Esophagus squamous epithelium (tissue), 4 donors: ENCODE data around the gene BIN1.

Experiments
- POLR2A ChIP-seq, 4 donors: fragments of 450-650 bp; IDR thresholded peaks; one replicate each; pipeline ENCODE4 v1.6.1; 2017; ENCODE audit warnings: antibody characterized with exemption in 4 of 4, mild to moderate bottlenecking in 4 of 4, moderate library complexity in 3 of 4
- TF ChIP-seq, protein P1 (sequence below), 6 experiments: fragments of 450-650 bp in 4 of 6; fragments of 200-600 bp in 2 of 6; sonication (generic) in 2 of 6; IDR thresholded peaks; one replicate each; pipeline ENCODE4 v1.5.1; 2016 to 2019; ENCODE audit warnings: antibody characterized with exemption in 6 of 6, mild to moderate bottlenecking in 4 of 6, moderate library complexity in 4 of 6

DNA sequence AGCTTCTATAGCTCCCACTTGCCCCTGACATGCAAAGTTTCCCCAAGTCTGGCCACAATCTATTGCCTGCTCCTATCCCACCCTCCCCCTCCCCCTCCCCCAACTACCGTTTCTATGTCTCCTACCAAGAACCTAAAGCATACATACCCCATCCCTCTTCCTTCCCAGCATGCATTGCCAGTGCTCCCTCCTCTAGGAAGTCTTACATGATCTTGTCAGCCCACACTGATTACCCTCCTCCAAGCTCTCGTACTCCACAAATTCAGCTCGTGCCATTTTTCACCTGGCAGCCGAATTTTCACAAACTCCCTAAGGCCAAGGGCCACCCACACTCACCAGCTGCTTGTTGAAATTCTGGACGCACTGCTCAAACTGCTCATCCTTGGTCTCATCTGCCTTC, 30.7 kb downstream of the BIN1 start:
- TF ChIP-seq, protein P1, sequence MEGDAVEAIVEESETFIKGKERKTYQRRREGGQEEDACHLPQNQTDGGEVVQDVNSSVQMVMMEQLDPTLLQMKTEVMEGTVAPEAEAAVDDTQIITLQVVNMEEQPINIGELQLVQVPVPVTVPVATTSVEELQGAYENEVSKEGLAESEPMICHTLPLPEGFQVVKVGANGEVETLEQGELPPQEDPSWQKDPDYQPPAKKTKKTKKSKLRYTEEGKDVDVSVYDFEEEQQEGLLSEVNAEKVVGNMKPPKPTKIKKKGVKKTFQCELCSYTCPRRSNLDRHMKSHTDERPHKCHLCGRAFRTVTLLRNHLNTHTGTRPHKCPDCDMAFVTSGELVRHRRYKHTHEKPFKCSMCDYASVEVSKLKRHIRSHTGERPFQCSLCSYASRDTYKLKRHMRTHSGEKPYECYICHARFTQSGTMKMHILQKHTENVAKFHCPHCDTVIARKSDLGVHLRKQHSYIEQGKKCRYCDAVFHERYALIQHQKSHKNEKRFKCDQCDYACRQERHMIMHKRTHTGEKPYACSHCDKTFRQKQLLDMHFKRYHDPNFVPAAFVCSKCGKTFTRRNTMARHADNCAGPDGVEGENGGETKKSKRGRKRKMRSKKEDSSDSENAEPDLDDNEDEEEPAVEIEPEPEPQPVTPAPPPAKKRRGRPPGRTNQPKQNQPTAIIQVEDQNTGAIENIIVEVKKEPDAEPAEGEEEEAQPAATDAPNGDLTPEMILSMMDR (IDR thresholded peaks at IDR 0.05) = no peak
- TF ChIP-seq POLR2A (IDR thresholded peaks at IDR 0.05) = no peak
